Osteoblast (primary cell): ENCODE measurements around the gene SPAG8. TPM values are rescaled to one million over a fixed set of nuclear protein-coding genes. Genes with fewer than 3 reads are reported as not detected.

Source experiments
- DNase-seq: peaks from one replicate; pipeline ENCODE4 v3.0.0; 2011; ENCODE audit warnings: low spot score, mixed read lengths; ENCODE audit not compliant: insufficient read length; ENCODE audit errors: missing footprints
- H2AFZ ChIP-seq: 2 replicates; pipeline ENCODE4 v1.6.0; 2011; ENCODE audit warnings: mild to moderate bottlenecking, low read length
- H3K27ac ChIP-seq: 2 replicates; pipeline ENCODE4 v1.5.1; 2011; ENCODE audit warnings: mild to moderate bottlenecking, low read depth, low read length, moderate library complexity
- H3K27me3 ChIP-seq: 2 replicates; pipeline ENCODE4 v1.6.0; 2012; ENCODE audit warnings: mild to moderate bottlenecking, control low read depth, inconsistent platforms, low read length, moderate library complexity; ENCODE audit not compliant: insufficient read depth
- H3K36me3 ChIP-seq: 2 replicates; pipeline ENCODE4 v1.5.1; 2011; ENCODE audit warnings: mild to moderate bottlenecking, low read length, control low read depth, moderate library complexity; ENCODE audit not compliant: insufficient read depth
- H3K4me1 ChIP-seq: 2 replicates; pipeline ENCODE4 v1.5.1; 2011; ENCODE audit warnings: mild to moderate bottlenecking, low read length, control low read depth, moderate library complexity; ENCODE audit not compliant: insufficient read depth
- H3K4me2 ChIP-seq: 2 replicates; pipeline ENCODE4 v1.6.0; 2011; ENCODE audit warnings: mild to moderate bottlenecking, low read length; ENCODE audit not compliant: insufficient read depth
- H3K4me3 ChIP-seq: fragments of 200-600 bp; sonication (generic); 3 replicates; pipeline ENCODE4 v1.5.1; 2012; ENCODE audit warnings: mild to moderate bottlenecking, low read length, inconsistent platforms; ENCODE audit not compliant: insufficient read depth
- H3K79me2 ChIP-seq: 2 replicates; pipeline ENCODE4 v1.6.0; 2012; ENCODE audit warnings: mild to moderate bottlenecking, low read length, control low read depth, inconsistent platforms; ENCODE audit not compliant: insufficient read depth
- H3K9me3 ChIP-seq: 2 replicates; pipeline ENCODE4 v1.5.1; 2011; ENCODE audit warnings: low read depth, low read length, control low read depth
- H4K20me1 ChIP-seq: 2 replicates; pipeline ENCODE4 v1.6.0; 2012; ENCODE audit warnings: mild to moderate bottlenecking, low read length, control low read depth; ENCODE audit not compliant: insufficient read depth
- total RNA-seq: library from RNA; depleted of rRNA; stranded (reverse); fragments of >200 nt; gene quantifications from 2 replicates; pipeline ENCODE4 v1.2.3, GENCODE V29; 2012
- TF ChIP-seq, protein P1 (sequence below): IDR thresholded peaks from 2 replicates; pipeline ENCODE4 v1.5.1; 2011; ENCODE audit warnings: mild to moderate bottlenecking, low read depth, low read length, moderate library complexity; ENCODE audit errors: extremely low read depth

The SPAG8 gene
- total RNA-seq, 1 donor: 2.2 TPM

GRCh38 chr9:35771534-35771933 lies 40.5 kb downstream of the SPAG8 start:
- H3K4me2 ChIP-seq: no peak overlapping the region
- H2AFZ ChIP-seq: no peak overlapping the region
- peaks cover 5% of the 10 kb centered on the region for H3K27me3 ChIP-seq
- H3K4me3 ChIP-seq: no peak overlapping the region
- H3K79me2 ChIP-seq: no peaks in the 10 kb centered on the region
- no peak overlapping the region for H3K27ac ChIP-seq
- no peaks in the 10 kb centered on the region for H3K36me3 ChIP-seq
- H3K4me1 ChIP-seq: peaks cover 13% of the 10 kb centered on the region
- TF ChIP-seq, protein P1, sequence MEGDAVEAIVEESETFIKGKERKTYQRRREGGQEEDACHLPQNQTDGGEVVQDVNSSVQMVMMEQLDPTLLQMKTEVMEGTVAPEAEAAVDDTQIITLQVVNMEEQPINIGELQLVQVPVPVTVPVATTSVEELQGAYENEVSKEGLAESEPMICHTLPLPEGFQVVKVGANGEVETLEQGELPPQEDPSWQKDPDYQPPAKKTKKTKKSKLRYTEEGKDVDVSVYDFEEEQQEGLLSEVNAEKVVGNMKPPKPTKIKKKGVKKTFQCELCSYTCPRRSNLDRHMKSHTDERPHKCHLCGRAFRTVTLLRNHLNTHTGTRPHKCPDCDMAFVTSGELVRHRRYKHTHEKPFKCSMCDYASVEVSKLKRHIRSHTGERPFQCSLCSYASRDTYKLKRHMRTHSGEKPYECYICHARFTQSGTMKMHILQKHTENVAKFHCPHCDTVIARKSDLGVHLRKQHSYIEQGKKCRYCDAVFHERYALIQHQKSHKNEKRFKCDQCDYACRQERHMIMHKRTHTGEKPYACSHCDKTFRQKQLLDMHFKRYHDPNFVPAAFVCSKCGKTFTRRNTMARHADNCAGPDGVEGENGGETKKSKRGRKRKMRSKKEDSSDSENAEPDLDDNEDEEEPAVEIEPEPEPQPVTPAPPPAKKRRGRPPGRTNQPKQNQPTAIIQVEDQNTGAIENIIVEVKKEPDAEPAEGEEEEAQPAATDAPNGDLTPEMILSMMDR: no peak
- no peak for DNase-seq
- no peaks in the 10 kb centered on the region for H4K20me1 ChIP-seq
- H3K9me3 ChIP-seq: no peaks in the 10 kb centered on the region

GRCh38 chr9:35771075-35771433 lies 41.0 kb downstream of the SPAG8 start:
- TF ChIP-seq, protein P1: no peak

DNA sequence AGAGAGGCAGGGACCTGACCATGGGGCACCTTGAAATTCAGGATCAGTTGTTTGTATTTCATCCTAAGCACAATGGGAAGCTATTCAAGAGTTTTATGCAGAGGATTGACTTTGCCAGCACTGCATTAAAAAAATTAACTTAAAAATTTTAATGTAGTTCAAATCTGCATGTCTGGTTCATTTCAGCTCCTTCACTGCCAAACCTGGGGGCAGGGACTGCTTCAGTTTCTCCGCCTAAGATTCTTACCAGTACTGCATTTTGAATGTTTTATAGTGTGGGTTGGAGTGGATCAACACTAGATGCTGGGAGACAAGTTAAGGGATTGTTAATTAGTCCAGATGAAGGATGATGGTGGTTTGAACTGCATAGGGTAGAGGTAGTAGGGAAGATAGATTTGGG lies 42.3 kb downstream of the SPAG8 start:
- Histone ChIP-seq H3K4me3 (no peak overlapping the region), H4K20me1 (no peaks in the 10 kb centered on the region), H3K36me3 (no peaks in the 10 kb centered on the region), H3K79me2 (no peaks in the 10 kb centered on the region), H3K9me3 (no peaks in the 10 kb centered on the region), H3K4me2 (no peak overlapping the region), H3K4me1 (peaks cover 13% of the 10 kb centered on the region), H3K27me3 (peaks cover 5% of the 10 kb centered on the region), H3K27ac (no peak overlapping the region), H2AFZ (no peak overlapping the region)
- DNase-seq: no peak
- TF ChIP-seq, protein P1: no peak

More at GRCh38 chr9:35771075-35771433, 41.0 kb downstream of the SPAG8 start:
- no peaks in the 10 kb centered on the region for H3K79me2 ChIP-seq
- DNase-seq: no peak
- H4K20me1 ChIP-seq: no peaks in the 10 kb centered on the region
- H3K27me3 ChIP-seq: peaks cover 5% of the 10 kb centered on the region
- no peak overlapping the region for H2AFZ ChIP-seq
- no peak overlapping the region for H3K27ac ChIP-seq
- H3K36me3 ChIP-seq: no peaks in the 10 kb centered on the region
- H3K4me3 ChIP-seq: no peak overlapping the region
- no peaks in the 10 kb centered on the region for H3K9me3 ChIP-seq
- H3K4me1 ChIP-seq: peaks cover 13% of the 10 kb centered on the region
- H3K4me2 ChIP-seq: no peak overlapping the region

DNA sequence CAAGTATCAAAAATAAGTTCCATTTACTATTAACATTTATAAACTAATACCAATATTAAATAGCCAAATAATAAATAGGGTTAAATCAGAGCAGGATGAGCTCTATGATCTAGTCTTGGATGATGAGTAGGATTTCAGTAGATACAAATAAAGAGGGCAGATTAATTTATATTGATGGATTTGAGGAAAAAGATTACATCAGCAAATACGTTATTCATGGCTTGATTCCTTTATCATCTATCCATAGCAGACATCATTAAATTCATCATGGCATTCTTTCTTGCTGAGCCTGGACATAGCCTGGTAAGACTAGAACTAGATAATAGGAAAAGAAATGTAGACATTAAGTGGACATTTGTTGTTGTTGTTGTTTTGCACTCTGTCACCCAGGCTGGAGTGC lies 44.6 kb downstream of the SPAG8 start:
- Histone ChIP-seq H3K4me2 (no peak overlapping the region), H3K9me3 (no peaks in the 10 kb centered on the region), H3K4me3 (no peak overlapping the region), H3K27me3 (peaks cover 5% of the 10 kb centered on the region), H2AFZ (no peak overlapping the region), H4K20me1 (no peaks in the 10 kb centered on the region), H3K4me1 (peaks cover 13% of the 10 kb centered on the region), H3K36me3 (no peaks in the 10 kb centered on the region), H3K79me2 (no peaks in the 10 kb centered on the region), H3K27ac (no peak overlapping the region)
- DNase-seq: no peak
- TF ChIP-seq, protein P1: no peak
